Suprapubic skin (tissue), 4 donors: ENCODE results near the gene ZNF775.

Experiments used
- CTCF ChIP-seq, 2 donors: fragments of 200-600 bp in 1 of 2; fragments of 450-650 bp in 1 of 2; sonication (generic) in 1 of 2; IDR thresholded peaks; one replicate each; pipeline ENCODE4 v1.5.1; 2016 to 2019; ENCODE audit warnings: antibody characterized with exemption in 2 of 2, mild to moderate bottlenecking in 1 of 2, moderate library complexity in 1 of 2
- POLR2A ChIP-seq, 2 donors: fragments of 450-650 bp; IDR thresholded peaks; one replicate each; pipeline ENCODE4 v1.6.1; 2017; ENCODE audit warnings: antibody characterized with exemption in 2 of 2, mild to moderate bottlenecking in 2 of 2, moderate library complexity in 2 of 2
- POLR2AphosphoS5 ChIP-seq, 3 donors: sonication (generic); formaldehyde crosslinking; IDR thresholded peaks; one replicate each; pipeline ENCODE4 v1.6.1; 2017; ENCODE audit warnings: antibody characterized with exemption in 3 of 3

- TF ChIP-seq CTCF (IDR thresholded peaks at IDR 0.05) (no peak), POLR2A (IDR thresholded peaks at IDR 0.05) (no peak), POLR2AphosphoS5 (IDR thresholded peaks at IDR 0.05) (no peak)
Measured at GRCh38 chr7:150358988-150359621, 20.0 kb upstream of the ZNF775 start.
